Stimulated activated CD8-positive, alpha-beta memory T cell treated with anti-CD3 and anti-CD28 coated beads, Interleukin-7, amount 100 ng/mL, for 48 hours (primary cell): ENCODE results near the gene PRDX3.
A peak's percentile ranks its signal among the peaks of the same experiment; 100 is the strongest.
"Not testable (repeated sequence)": the region's sequence is repeated elsewhere in the genome, so short reads cannot be mapped to it uniquely, and the experiment has no call there.

Source experiments
- DNase-seq, 2 donors: peaks; one replicate each; pipeline ENCODE4 v3.0.0-alpha.2; 2020; ENCODE audit warnings: low read depth in 1 of 2; ENCODE audit errors: extremely low read depth in 1 of 2

Gene PRDX3

DNA sequence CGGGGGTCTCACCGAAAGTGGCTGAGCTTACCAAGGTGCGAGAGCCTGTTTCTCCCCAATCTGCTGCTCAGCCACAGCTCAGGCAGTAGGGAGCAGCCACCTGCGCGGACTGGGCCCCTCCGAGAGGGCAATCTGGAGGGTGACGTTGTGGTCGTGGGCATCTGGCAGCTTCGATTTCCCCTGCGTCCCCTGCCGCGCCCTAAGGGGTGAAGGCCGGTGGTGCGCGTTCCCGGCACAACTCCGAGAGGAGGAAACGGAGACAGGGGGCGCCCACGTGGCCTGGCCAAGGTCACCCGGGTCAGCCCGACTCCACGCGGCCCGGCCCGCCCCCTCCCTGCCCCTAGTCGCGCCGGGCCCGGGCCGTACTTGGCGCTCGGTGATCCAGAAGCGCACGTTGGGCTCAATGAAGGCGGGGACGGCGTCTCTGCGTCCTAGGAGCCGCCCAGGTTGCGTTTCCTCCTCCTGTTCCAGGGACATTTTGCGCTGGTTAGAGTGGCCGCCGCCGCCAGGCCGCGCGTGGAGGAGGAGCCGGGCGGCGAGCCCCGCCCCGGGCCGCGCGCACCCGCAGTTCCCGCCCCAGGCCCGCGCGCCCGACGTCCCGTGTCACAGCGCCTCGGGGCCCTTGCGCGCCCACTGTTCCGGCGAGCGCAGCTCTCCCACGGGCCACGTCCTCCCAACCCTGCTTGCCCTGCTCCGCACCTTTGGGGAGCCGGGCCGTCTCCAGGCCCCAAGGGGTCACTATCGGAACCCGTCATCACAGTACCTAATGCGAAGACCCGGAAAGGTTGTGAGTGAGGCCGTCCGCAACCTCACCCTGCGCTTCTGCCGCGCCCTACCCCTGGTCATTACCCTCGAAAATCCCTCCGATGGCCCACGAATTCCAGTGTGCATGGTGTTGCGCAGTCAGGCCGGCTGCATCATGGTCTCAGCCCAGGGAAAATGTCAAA, 13.2 kb downstream of the PRDX3 start, which contains the start of gene SFXN4:
Gene SFXN4, minus strand, starts transcription at position 544 of the 947 bp plus-strand sequence. Its CDS starts 67 bp downstream, at position 477.
- DNase-seq = peak; percentile 67 to 69

DNA sequence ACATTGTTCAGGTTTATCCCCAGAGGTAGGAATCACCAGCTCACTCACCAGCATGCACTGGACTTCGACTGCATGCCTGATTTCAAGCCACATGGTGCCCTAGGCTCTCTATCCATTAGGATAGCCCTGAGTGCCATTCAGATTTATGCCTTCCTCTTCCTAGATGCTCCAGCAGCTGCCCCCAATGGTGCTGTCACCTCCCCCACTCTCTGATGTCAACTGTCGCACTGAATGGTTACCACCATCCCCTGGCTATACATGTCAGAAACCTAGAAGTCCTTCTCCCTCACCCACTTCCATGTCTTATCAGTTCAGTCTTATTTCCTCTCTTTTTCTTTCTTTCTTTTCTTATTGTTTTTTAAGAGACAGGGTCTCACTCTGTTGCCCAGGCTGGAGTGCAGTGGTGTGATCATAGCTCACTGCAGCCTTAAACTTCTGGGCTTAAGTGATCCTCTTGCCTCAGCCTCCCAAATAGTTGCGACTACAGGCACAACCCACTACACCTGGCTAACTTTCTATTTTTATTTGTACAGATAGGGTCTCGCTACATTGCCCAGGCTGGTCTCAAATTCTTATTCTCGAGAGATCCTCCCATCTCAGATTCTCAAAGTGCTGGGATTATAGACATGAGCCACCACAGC, 16.0 kb downstream of the PRDX3 start:
- DNase-seq = no peak

DNA sequence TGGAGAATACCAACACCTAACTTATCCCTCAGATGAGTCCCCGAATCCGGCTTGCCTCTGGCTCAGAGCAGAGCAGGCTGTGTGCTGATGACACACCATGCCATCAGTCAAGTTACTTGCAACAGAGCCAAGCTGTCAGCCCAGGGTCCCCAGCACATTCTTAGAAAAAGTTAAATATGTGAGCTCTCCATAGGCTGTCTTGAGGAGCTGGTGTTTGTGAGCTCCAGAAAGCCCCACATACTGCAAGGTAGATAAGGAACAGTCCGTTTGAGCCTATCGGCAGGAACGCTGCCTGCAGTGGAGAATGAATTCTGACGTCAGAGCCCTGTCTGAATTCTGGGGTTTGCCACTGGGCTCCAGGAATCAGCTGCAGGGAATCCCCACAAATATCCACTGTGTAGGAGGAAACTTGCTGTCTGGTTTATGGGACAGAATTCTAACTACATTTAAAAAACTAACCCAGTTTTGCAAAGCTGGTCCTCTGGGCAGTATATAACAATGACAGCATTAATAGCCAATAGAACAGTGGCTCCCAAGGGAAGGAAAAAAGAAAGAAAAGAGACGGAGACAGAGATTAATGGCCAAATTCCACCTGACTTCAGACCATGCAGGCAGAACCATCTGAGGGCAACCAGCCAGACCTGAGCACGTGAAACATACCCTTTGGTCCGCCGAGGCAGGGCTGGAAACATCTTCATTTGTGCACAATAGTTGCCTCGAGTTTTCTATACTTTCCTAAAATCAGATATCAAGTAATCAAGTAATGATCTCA, 16.7 kb downstream of the PRDX3 start:
- DNase-seq = no peak

DNA sequence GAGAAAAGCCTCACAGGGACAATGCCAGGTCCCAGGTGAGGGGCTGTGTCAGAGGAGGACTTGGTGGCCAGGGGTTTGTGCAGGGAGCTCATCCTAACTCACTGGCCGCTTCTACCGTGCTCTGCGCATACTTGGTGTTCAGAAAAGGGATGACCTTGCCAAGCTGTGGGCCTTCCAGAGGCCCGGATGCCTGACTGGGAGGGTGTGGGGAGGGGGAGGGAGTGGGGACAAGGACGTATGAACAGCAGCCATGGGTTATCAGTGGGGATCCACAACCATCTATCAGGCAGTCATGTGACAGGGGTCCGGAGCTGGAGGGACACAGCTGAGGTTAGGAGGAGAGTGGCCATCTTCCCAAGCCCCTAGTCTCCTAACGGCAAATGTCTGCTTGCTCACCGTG, 19.3 kb downstream of the PRDX3 start:
- DNase-seq = no peak

DNA sequence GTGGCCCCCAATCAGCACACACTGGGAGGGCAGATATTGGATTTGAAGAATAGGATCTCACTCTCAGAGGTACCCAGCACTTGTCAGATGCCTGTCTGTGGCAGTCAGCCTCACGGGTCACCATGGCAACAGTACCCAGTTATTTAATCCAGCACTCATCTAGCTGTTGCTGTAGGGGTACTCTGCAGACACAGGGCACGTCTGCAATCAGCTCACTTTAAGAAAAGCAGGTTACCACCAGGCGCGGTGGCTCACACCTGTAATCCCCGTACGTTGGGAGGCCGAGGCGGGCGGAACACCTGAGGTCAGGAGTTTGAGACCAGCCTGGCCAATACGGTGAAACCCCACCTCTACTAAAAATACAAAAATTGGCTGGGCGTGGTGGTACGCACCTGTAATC, 25.0 kb downstream of the PRDX3 start:
- DNase-seq = no peak

DNA sequence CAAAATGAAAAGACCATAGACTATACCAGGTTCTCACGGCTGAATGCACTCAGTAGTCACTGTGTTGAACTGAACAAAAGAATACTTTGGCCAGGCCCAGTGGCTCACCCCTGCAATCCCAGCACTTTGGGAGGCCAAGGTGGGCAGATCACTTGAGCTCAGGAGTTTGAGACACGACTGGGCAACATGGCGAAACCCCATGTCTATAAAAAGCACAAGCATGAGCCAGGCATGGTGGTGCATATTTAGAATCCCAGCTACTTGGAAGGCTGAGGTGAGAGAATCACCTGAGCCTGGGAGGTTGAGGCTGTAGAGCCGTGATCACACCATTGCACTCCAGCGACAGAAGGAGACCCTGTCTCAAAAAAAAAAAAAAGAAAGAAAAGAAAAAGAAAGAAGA, 25.6 kb downstream of the PRDX3 start:
- DNase-seq = no peak

DNA sequence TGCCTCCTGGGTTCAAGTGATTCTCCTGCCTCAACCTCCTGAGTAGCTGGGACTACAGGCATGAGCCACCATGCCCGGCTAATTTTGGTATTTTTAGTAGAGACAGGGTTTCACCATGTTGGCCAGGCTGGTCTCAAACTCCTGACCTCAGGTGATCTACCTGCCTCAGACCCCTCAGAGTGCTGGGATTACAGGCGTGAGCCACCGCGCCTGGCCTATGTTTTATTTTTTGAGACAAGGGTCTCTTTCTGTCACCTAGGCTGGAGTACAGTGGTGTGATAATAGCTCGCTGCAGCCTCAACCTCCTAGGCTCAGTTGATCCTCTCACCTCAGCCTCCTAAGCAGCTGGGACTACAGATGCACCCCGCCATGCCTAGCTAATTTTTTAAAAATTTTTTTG, 27.0 kb downstream of the PRDX3 start:
- not testable (repeated sequence) for DNase-seq

DNA sequence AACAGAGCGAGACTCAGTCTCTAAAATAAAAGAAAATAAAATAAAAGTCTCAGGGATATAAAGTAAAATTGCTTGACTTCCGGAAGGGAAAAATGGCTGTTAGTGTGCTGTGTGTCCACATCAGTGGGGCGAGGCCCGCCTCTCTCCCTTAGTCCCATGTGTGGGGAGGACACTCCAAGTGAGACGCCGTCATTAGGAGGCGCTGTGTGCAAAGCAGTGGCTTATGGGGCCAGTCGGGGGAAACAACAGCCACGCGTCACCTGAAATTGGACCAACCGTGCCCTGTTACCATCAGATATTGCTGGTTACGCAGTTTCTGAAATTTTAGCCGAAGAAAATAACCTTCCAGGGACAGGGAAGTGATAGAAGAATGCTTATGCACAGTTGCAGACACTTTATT, 28.9 kb downstream of the PRDX3 start:
- no peak for DNase-seq

DNA sequence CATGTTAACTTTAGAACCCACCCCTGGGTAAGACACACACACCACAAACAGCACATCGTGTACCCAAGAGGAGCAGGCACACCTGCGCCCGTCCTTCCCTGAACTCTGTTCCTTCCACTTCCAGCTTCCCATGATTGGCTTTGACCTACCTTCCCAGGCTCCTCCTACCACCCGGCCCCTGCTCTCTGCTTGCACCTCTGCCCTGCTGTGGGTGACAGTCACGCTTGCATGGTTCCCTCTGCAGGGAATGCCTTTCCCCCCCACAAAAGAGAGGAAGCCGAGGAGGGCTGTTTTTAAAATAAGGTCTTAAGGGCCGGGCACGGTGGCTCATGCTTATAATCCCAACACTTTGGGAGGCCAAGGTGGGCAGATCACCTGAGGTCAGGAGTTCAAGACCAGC, 29.5 kb downstream of the PRDX3 start:
- no peak for DNase-seq

DNA sequence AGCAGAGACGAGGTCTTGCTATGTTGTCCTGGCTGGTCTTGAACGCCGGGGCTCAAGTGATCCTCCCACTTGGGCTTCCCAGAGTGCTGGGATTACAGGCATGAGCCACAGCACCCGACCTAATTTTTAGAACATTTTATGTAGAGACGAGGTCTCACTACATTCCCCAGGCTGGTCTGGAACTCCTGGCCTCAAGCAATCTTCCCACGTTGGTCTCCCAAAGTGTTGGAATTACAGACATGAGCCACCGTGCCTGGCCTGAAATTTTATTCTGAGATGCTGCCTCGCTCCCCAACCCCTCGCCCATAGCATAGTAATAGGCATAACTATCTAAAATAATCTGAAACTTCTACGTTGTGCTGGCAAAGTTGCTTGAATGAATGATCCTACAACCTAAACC, 35.0 kb downstream of the PRDX3 start:
- DNase-seq = no peak

DNA sequence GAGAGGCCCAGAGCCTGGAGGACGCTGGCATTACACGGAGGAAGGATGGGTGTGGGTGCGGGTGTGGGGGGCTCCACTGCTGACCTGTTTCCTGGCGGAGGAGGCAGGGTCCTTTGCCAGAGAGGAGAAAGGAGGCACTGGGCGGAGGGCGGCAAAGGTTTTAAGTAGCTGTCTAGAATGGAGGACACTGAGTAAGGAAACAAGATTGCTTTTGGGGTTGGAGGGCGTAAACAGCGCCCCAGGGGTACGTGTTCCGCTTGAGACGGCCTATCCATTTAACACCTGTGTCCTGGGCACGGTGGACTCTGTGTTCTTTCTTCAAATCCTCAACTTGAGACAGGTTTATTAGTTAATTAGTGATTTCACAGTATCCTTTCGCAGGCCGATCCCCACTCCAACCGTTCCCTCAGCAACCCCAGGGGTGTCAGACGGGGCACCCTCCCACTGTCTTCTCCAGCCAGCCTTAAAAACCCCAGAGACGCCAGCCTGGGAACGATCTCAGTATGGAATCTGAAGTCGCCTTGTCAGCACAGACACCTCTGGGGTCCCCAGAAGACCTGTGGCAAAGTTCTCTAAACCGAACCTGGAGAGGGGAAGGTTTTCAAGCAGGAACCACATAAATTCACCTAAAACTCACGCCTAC, 37.9 kb downstream of the PRDX3 start:
- DNase-seq = no peak

DNA sequence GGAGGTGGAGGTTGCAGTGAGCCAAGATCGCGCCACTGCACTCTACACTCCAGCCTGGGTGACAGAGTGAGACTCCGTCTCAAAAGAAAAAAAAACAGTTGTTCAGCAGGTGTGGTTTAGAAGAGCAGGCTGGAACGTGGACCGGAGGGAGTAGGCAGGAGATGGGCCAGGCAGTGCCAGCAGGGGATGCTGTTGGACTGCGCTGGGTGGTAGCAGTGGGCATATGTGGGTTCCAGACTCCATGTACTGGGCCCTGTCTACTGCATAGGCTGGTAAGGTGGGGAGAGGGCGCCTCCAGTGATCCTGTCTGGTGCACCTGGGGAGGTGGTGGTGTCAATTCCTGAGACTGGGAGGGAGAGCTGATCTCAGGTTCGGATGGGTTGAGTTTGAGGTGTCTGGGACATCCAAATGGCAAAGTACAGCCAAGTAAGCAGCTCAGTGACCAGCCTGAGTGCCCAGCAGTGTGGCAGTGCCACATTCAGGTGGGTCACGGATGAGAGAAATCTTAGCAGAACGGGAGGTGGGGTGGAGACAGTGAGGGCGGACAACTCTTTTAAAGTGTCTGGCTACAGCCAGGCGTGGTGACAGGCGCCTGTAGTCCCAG, 39.0 kb downstream of the PRDX3 start:
- no peak for DNase-seq

DNA sequence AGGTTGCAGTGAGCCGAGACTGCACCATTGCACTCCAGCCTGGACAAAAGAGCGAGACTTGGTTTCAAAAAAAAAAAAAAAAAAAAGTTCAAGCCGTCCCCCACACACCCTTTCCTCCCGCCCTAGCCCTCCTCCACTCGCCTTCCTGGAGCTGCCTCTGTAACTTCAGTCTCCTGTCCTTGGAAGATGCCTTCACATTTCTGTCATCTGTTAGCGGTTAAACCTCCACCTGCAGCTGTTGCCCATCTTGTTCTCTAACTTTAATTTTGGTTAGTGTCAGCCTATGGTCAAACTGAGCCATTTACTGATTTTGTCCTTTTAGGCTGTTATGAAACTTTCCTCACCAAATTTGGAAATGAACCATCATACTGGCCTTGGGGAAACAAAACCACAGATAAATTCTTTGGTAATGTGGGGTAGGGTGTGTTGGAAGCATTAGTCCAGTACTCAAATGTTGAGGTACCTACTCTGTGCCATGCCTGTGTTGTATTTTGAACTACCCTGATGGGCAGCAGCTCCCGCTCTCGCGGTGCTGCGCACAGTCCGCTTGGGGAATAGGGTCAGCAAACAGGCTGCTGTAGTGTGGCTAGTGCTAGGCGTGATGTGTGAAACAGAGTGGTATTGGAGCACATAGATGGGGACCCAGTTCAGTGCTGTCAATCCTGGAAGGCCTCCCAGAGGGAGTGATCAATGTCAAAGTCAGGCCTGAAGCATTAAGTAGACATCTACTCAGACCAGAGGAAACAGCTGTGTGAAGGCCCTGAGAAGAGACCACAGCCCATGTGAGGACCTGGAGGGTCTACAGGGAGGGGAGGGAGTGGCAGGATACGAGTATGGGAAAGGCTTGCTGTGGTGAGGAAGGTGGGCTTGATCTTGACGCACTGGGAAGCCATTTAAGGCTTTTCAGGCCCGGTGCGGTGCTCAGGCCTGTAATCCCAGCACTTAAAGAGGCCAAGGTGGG, 40.0 kb downstream of the PRDX3 start:
- no peak for DNase-seq

DNA sequence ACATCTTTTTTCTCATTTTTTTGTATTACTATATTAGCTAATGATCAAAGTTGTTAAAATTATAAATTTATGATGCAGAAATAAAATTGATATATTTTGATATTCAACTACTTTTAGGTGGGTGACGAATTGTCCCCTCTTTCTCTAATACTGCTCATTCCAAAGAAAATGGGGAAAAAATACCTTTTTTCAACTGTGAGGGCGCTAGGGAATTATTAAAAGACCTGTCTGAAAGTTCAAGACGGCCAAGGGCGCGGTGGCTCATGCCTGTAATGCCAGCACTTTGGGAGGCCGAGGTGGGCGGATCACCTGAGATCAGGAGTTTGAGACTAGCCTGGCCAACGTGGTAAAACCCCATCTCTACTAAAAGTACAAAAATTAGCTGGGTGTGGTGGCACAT, 40.7 kb downstream of the PRDX3 start:
- DNase-seq = not testable (repeated sequence)

DNA sequence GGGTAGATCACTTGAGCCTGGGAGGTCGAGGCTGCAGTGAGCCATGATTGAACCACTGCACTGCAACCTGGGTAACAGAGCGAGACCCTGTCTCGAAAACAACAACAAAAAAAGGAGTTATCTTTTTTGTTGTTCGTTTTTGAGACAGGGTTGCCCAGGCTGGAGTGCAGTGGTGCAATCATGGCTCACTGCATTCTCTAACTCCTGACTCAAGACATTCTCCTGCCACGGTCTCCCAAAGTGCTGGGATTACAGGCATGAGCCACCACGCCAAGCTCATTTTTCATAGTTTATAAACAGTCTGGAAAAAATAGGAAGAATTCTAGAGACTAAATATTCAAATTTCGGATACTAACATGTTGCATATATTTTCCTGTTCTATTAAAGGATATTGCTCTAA, 42.5 kb downstream of the PRDX3 start:
- no peak for DNase-seq

DNA sequence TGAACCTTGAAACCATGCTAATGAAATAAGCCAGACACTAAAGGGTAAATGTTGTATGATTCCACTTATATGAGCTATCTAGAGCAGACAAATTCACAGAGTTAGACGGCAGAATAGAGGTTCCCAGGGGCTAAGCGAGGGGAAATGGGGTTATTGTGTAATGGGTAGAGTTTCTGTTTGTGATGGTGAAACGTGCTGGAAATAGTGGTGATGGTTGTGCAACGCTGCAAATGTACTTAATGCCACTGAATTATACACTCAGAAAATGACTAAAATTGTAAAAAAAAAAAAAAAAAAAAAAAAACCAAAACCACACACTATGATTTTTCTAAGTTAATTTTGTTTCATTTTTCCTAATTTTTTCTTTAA, 43.1 kb downstream of the PRDX3 start:
- no peak for DNase-seq

DNA sequence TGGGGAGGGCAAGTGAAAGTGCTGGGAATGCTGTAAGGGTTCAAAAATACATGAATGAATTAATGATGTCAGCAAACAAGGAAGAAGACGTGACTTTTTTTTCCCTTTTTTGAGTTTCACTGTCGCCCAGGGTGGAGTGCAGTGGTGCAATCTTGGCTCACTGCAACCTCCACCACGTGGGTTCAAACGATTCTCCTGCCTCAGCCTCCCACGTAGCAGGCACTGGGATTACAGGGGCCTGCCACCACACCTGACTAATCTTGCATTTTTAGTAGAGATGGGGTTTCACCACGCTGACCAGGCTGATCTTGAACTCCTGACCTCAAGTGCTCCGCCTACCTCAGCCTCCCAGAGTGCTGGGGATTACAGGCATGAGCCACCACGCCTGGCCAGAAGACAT, 44.7 kb downstream of the PRDX3 start:
- DNase-seq = peak in 1 of 2 donors; percentile 83

DNA sequence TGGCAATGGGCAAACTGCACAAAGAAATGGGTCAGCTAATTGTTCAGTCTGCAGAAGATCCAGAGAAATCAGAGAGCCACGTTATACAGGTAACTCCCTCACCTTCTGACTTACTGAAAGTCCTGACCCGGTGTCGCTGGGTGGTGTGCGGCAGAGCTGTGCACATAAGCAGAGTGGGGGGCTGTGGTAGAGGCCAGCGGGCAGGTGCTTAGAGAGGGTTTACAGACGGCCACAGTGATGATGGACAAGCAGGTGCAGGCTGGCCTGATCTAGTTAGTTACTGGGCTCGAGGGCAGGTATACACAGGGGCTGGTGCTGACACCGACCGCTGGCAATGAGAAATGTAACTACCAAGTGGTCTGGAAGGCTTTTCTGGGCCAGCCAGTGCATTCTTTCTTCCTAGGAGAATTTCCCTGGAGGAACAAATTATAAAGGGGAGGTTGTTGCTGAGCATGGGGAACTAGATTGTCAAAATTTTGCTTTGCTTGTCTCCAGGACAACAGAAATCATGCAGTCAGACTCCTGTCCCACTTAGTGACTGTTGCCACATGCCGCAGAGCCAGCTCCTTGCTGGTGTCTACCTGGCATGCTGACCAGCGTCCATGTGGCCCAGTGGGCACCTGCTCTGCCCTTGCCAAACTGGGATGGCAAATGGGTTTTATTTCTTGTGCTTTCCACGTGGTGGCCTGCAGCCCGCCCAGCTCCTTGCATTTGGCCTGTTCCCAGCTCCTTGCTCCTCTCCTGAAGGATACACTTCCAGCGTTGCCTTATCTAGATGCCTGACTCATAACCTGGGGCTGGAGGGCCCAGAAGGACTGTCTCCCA, 45.9 kb downstream of the PRDX3 start:
- no peak for DNase-seq
